Measurements from ENCODE around the gene IFIT3.

The IFIT3 gene

DNA sequence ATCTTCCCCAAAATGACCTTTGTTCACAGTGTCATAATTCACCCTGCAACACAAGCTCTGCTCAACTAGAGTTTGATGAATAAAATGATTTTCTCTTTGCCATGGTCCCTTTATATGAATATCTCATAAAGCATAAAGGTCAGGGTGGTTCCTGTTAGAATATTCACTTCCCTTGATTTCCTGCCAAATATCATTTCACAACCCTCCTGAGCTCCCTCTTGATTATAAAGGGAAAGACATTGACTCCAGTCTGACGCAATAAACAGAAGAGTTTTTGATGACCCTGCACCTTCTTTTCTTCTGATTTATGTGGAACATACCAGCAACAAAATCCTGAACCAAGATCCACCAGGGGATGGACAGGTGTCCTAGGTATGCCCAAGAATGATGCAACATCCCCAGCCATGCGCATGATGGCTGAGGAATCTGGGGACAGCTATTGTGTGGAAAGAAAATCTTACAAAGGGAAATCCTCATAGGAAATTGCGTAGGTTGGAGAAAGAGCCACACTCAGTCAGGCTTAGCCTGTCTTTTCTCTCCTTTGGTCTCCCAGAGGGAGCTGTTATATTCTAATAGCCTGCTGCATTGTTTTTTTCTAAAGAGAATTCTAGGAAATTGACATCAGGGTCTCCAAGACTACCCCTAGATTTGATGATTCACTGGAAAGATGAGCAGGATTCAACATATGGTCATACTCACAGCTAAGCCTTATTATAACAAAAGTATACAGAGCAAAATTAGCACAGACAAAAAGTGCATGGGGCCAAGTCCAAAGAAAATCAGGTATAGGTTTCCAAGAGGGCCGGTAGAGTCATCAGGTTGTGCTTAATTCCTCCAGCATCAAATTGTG, 18.8 kb downstream of the IFIT3 start:
- Histone ChIP-seq H3K9me2 (replicated peaks; ENCODE audit: insufficient read depth, low read length) (no peaks in the 10 kb centered on the region), H2AFZ (ENCODE audit: low read length) (no peak overlapping the region), H3K79me2 (ENCODE audit: low read length) (no peaks in the 10 kb centered on the region), H3K9me3 (replicated peaks; ENCODE audit: insufficient read depth, low read length) (no peaks in the 10 kb centered on the region), H3K27me3 (replicated peaks; ENCODE audit: insufficient read depth, low read length) (no peaks in the 10 kb centered on the region), H3K27ac (ENCODE audit: low read length) (no peak overlapping the region), H3K4me2 (ENCODE audit: low read depth, low read length) (no peak overlapping the region), H3K36me3 (replicated peaks; ENCODE audit: insufficient read depth, low read length) (no peaks in the 10 kb centered on the region), H4K20me1 (ENCODE audit: insufficient read depth, low read length) (no peaks in the 10 kb centered on the region), H3F3A (ENCODE audit: insufficient read depth, low read length) (peaks cover 14% of the 10 kb centered on the region), H3K4me1 (ENCODE audit: low read length) (peaks cover 10% of the 10 kb centered on the region), H3K4me3 (ENCODE audit: low read length) (no peak overlapping the region), H3K9ac (ENCODE audit: low read length) (no peak overlapping the region)
- no peak for DNase-seq
- TF ChIP-seq EZH2phosphoT487 (IDR thresholded peaks at IDR 0.05; ENCODE audit: low read length) (no peak), EZH2 (optimal IDR thresholded peaks at IDR 0.05; ENCODE audit: low read depth, low read length) (no peak)
- TF ChIP-seq, protein P1, sequence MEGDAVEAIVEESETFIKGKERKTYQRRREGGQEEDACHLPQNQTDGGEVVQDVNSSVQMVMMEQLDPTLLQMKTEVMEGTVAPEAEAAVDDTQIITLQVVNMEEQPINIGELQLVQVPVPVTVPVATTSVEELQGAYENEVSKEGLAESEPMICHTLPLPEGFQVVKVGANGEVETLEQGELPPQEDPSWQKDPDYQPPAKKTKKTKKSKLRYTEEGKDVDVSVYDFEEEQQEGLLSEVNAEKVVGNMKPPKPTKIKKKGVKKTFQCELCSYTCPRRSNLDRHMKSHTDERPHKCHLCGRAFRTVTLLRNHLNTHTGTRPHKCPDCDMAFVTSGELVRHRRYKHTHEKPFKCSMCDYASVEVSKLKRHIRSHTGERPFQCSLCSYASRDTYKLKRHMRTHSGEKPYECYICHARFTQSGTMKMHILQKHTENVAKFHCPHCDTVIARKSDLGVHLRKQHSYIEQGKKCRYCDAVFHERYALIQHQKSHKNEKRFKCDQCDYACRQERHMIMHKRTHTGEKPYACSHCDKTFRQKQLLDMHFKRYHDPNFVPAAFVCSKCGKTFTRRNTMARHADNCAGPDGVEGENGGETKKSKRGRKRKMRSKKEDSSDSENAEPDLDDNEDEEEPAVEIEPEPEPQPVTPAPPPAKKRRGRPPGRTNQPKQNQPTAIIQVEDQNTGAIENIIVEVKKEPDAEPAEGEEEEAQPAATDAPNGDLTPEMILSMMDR (IDR thresholded peaks at IDR 0.05; ENCODE audit: low read length) = no peak

DNA sequence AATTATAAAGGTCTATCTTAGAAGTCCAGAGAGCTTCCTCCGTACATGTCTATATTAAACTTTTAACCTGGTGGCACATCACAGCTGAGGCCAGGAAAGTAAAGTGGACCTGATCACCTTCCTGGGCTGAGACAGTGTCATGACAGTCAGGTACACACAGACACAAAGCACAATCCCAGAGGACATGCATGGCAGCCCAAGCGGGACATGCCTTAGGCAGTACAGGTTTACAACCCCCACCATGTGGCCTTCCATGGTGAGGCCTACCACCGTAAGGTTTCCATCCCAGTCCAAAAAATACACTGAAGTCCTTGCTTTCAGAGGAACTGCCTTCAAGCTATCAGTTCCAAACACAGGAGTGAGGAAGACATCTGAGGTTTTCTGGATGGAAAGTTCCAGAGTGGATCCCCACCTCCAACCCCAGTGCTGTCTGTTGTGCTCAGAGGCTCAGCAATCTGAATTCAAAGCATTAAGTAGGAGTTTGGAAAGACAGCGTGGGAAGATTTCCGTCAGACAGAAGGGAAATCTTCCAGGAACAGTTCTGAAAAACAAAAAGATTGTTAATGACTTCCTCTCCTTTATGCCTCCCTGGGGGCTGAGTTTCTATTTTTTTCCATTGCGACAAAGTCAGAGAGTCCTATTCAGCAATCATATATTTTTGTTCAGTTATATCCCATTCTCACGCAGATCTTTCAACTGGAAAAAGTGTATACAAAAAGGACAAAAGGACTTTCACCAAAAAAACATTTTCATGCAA, 20.1 kb downstream of the IFIT3 start:
- no peak overlapping the region for H2AFZ ChIP-seq (ENCODE audit: low read length)
- H3K27me3 ChIP-seq (replicated peaks; ENCODE audit: insufficient read depth, low read length) = no peaks in the 10 kb centered on the region
- H3K4me1 ChIP-seq (ENCODE audit: low read length) = peaks cover 21% of the 10 kb centered on the region
- no peaks in the 10 kb centered on the region for H3K36me3 ChIP-seq (replicated peaks; ENCODE audit: insufficient read depth, low read length)
- TF ChIP-seq EZH2 (optimal IDR thresholded peaks at IDR 0.05; ENCODE audit: low read depth, low read length) (no peak), EZH2phosphoT487 (IDR thresholded peaks at IDR 0.05; ENCODE audit: low read length) (no peak)
- TF ChIP-seq, protein P1 (IDR thresholded peaks at IDR 0.05; ENCODE audit: low read length) = no peak
- no peak overlapping the region for H3K9ac ChIP-seq (ENCODE audit: low read length)
- no peak overlapping the region for H3K4me3 ChIP-seq (ENCODE audit: low read length)
- no peaks in the 10 kb centered on the region for H3K9me3 ChIP-seq (replicated peaks; ENCODE audit: insufficient read depth, low read length)
- no peaks in the 10 kb centered on the region for H3K79me2 ChIP-seq (ENCODE audit: low read length)
- H3K27ac ChIP-seq (ENCODE audit: low read length) = no peak overlapping the region
- H4K20me1 ChIP-seq (ENCODE audit: insufficient read depth, low read length) = no peaks in the 10 kb centered on the region
- H3K9me2 ChIP-seq (replicated peaks; ENCODE audit: insufficient read depth, low read length) = no peaks in the 10 kb centered on the region
- DNase-seq = no peak
- no peak overlapping the region for H3K4me2 ChIP-seq (ENCODE audit: low read depth, low read length)
- H3F3A ChIP-seq (ENCODE audit: insufficient read depth, low read length) = peaks cover 22% of the 10 kb centered on the region

GRCh38 chr10:89348481-89348880, 20.7 kb downstream of the IFIT3 start:
- Histone ChIP-seq H3K9me2 (replicated peaks; ENCODE audit: insufficient read depth, low read length) (no peaks in the 10 kb centered on the region), H4K20me1 (ENCODE audit: insufficient read depth, low read length) (no peaks in the 10 kb centered on the region), H3K4me3 (ENCODE audit: low read length) (no peak overlapping the region), H3K79me2 (ENCODE audit: low read length) (no peaks in the 10 kb centered on the region), H2AFZ (ENCODE audit: low read length) (no peak overlapping the region), H3K9ac (ENCODE audit: low read length) (no peak overlapping the region), H3K36me3 (replicated peaks; ENCODE audit: insufficient read depth, low read length) (no peaks in the 10 kb centered on the region), H3K4me2 (ENCODE audit: low read depth, low read length) (no peak overlapping the region), H3K27me3 (replicated peaks; ENCODE audit: insufficient read depth, low read length) (no peaks in the 10 kb centered on the region), H3K4me1 (ENCODE audit: low read length) (peaks cover 25% of the 10 kb centered on the region), H3K9me3 (replicated peaks; ENCODE audit: insufficient read depth, low read length) (no peaks in the 10 kb centered on the region), H3F3A (ENCODE audit: insufficient read depth, low read length) (peaks cover 22% of the 10 kb centered on the region), H3K27ac (ENCODE audit: low read length) (no peak overlapping the region)
- no peak for DNase-seq
- TF ChIP-seq EZH2 (optimal IDR thresholded peaks at IDR 0.05; ENCODE audit: low read depth, low read length) (no peak), EZH2phosphoT487 (IDR thresholded peaks at IDR 0.05; ENCODE audit: low read length) (no peak)
- TF ChIP-seq, protein P1 (IDR thresholded peaks at IDR 0.05; ENCODE audit: low read length) = no peak

Measured in MM.1S (cell line).